Progenitor cell of endocrine pancreas (in vitro differentiated cells): ENCODE results near the gene CEP43. TPM values are rescaled to one million over a fixed set of nuclear protein-coding genes. Genes with fewer than 3 reads are reported as not detected.
A peak's percentile ranks its signal among the peaks of the same experiment; 100 is the strongest.

ENCODE experiments used
- DNase-seq: peaks from one replicate; pipeline ENCODE4 v3.0.0; 2021; ENCODE audit warnings: low spot score; ENCODE audit not compliant: unreplicated experiment
- H3K27ac Mint-ChIP-seq: 2 replicates; pipeline ENCODE4 v1.8.0; 2021; ENCODE audit warnings: mild to moderate bottlenecking, moderate library complexity, mixed read lengths
- H3K27me3 Mint-ChIP-seq: 2 replicates; pipeline ENCODE4 v1.8.0; 2021; ENCODE audit warnings: mixed read lengths
- H3K36me3 Mint-ChIP-seq: 2 replicates; pipeline ENCODE4 v1.8.0; 2022; ENCODE audit warnings: mixed read lengths; ENCODE audit not compliant: insufficient read depth
- H3K4me1 Mint-ChIP-seq: 2 replicates; pipeline ENCODE4 v1.8.0; 2021; ENCODE audit warnings: low read depth, mixed read lengths
- H3K4me3 Mint-ChIP-seq: 2 replicates; pipeline ENCODE4 v1.8.0; 2021; ENCODE audit warnings: low read depth, mild to moderate bottlenecking, moderate library complexity, mixed read lengths
- H3K9me3 Mint-ChIP-seq: 2 replicates; pipeline ENCODE4 v1.8.0; 2021; ENCODE audit warnings: low read depth, mixed read lengths
- CTCF ChIP-seq: fragments of 200-600 bp; sonication (generic); IDR thresholded peaks from one replicate; pipeline ENCODE4 v1.5.0; 2021; ENCODE audit warnings: antibody characterized with exemption, mild to moderate bottlenecking; ENCODE audit not compliant: unreplicated experiment
- total RNA-seq: library from RNA; stranded (reverse); gene quantifications from 2 replicates; pipeline ENCODE4 v1.2.1, GENCODE V29; 2021

The CEP43 gene
- total RNA-seq, 1 donor from 2014 or later: 47.1 TPM

DNA sequence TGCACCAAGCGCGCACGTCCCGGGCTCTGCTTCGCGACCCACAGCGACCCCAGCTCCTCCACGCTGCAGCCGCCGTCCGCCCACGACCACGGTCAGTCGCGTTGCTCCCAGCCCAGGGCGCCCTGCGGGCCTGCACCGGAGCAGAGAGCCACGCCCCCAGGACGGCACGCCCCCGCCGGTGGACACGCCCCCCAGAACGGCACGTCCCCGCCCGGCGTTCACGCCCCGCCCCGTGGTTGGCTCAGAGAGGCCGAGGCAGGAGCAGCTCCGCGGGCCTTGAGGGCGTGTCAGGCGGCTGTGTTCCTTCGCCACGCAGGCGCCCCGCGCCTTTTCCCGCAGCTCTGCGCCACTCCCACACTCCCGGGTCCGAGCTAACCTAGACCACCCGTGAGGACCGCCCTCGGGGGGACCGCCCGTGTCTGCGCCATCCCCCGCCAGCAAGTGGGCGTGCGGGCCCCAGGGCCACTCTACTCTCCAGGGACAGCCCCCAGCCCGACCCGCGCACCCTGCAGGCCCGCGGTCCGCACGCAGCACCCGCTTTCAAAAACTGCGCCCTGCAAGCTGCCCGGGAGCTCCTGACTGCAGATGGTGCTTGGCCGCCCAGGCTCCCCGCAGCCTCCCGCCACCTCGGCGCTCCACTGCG is 42.6 kb upstream of the CEP43 start, which contains the start of gene RNASET2:
Gene RNASET2 (minus strand): TSS at position 107 of the 643 bp plus-strand sequence. CDS start 368 bp downstream, outside the sequence.
- TF ChIP-seq CTCF: no peak
- peak within 1 kb of the TSS; percentile 92 for H3K27ac Mint-ChIP-seq
- H3K27me3 Mint-ChIP-seq: peaks cover 27% of the 10 kb centered on the region
- no peaks in the 10 kb centered on the region for H3K9me3 Mint-ChIP-seq
- peaks cover 7% of the 10 kb centered on the region for H3K4me1 Mint-ChIP-seq
- H3K4me3 Mint-ChIP-seq: peak within 1 kb of the TSS; percentile 74
- DNase-seq: peak; percentile 99
- H3K36me3 Mint-ChIP-seq: peaks cover 1% of the 10 kb centered on the region

DNA sequence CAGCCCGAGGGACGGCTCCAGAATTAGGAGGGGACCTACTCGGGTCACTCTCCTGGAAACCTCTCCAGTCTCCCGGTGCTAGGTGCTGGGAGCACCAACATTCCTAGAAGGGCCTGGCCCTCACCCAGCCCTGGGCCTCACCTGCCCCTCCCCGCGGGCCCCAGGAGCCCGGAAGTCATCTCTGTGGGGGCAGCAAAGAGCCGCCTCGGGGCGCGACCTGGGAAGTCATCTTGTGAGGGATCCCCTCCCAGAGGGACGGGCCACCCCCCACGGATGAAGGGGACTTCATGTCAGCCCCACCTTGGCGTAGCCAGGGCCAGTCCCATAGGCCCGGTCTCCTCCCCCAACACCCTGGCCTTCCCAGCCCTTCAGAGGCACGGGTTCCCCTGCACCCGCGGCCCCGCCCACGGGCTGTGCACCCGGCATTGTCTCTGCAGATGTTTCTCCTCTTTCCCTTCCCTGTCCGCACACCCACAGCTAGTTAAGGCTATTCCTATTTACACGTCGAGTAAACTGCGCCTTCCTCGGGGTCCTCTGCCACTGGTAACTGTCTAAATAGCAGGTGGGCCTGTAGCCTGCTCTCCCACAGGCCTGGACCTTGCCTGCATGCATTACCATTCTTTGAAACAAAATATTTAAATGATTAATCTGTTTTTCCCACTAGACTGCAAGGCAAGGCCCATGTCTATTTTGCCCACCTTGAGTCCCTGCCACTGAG is 42.0 kb upstream of the CEP43 start:
- peak overlapping the region; percentile 88 for H3K27ac Mint-ChIP-seq
- H3K27me3 Mint-ChIP-seq: peaks cover 27% of the 10 kb centered on the region
- TF ChIP-seq CTCF: no peak
- no peaks in the 10 kb centered on the region for H3K9me3 Mint-ChIP-seq
- DNase-seq: peak; percentile 15
- H3K4me1 Mint-ChIP-seq: peaks cover 7% of the 10 kb centered on the region
- peak overlapping the region; percentile 74 for H3K4me3 Mint-ChIP-seq
- H3K36me3 Mint-ChIP-seq: peaks cover 1% of the 10 kb centered on the region

DNA sequence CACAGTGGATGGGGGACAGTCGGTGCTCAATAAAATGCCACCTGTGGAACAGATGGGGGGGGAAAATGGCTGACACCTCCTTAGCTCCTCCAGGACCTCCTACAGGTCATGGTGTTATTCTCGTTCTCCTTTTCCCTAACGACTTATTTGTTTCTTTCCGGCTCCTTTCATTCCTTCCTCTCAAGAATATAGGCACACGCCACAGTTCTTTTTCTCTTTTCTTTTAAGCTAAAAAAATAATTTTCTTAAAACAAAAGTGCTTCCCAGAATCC is 41.5 kb upstream of the CEP43 start:
- peaks cover 3% of the 10 kb centered on the region for H3K9me3 Mint-ChIP-seq
- H3K4me3 Mint-ChIP-seq: peak overlapping the region; percentile 74
- H3K36me3 Mint-ChIP-seq: peaks cover 1% of the 10 kb centered on the region
- peaks cover 27% of the 10 kb centered on the region for H3K27me3 Mint-ChIP-seq
- H3K4me1 Mint-ChIP-seq: peaks cover 7% of the 10 kb centered on the region
- peak overlapping the region; percentile 88 for H3K27ac Mint-ChIP-seq
- DNase-seq: no peak
- TF ChIP-seq CTCF: no peak

- H3K4me1 Mint-ChIP-seq: peaks cover 7% of the 10 kb centered on the region
- no peak for DNase-seq
- no peaks in the 10 kb centered on the region for H3K36me3 Mint-ChIP-seq
- H3K9me3 Mint-ChIP-seq: peaks cover 8% of the 10 kb centered on the region
- H3K27me3 Mint-ChIP-seq: peaks cover 25% of the 10 kb centered on the region
- H3K4me3 Mint-ChIP-seq: no peak overlapping the region
- no peak for TF ChIP-seq CTCF
- no peak overlapping the region for H3K27ac Mint-ChIP-seq
Measured at GRCh38 chr6:166958926-166959861, 40.0 kb upstream of the CEP43 start.
